Esophagus squamous epithelium (tissue), 4 donors: Measurements from ENCODE around the gene ARMH3.

Source experiments
- CTCF ChIP-seq, 6 experiments: fragments of 450-650 bp in 4 of 6; fragments of 200-600 bp in 2 of 6; sonication (generic) in 2 of 6; IDR thresholded peaks; one replicate each; pipeline ENCODE4 v1.5.1; 2016 to 2019; ENCODE audit warnings: antibody characterized with exemption in 6 of 6, mild to moderate bottlenecking in 4 of 6, moderate library complexity in 4 of 6
- POLR2A ChIP-seq, 4 donors: fragments of 450-650 bp; IDR thresholded peaks; one replicate each; pipeline ENCODE4 v1.6.1; 2017; ENCODE audit warnings: antibody characterized with exemption in 4 of 4, mild to moderate bottlenecking in 4 of 4, moderate library complexity in 3 of 4

GRCh38 chr10:101824736-101825135 is 231.2 kb downstream of the ARMH3 start:
- TF ChIP-seq CTCF (IDR thresholded peaks at IDR 0.05) (no peak), POLR2A (IDR thresholded peaks at IDR 0.05) (no peak)
